GM12878 (cell line): ENCODE measurements around the gene DNAAF8. TPM values are rescaled to one million over a fixed set of nuclear protein-coding genes. Genes with fewer than 3 reads are reported as not detected.

ENCODE experiments used
- ATAC-seq: fragments of 200-7000 bp; cut with Tn5 transposase; 3 replicates; pipeline ENCODE4 v1.9.1; 2020; ENCODE audit warnings: mild to moderate bottlenecking, moderate library complexity
- BruUV-seq: library from RNA; stranded (reverse); fragments of 400-500 nt; replicated peaks from 2 replicates; lab custom pipeline; 2021; lab: Mats Ljungman, UMichigan
- CTCF ChIA-PET: fragments of 300-600 bp; sonication (Branson Sonifier 250); formaldehyde crosslinking; extraction: SDS; loops from one replicate; lab custom pipeline; 2021; ENCODE audit warnings: inconsistent platforms; lab: Yijun Ruan, JAX
- POLR2A ChIA-PET: fragments of 350-600 bp; formaldehyde crosslinking; extraction: SDS; loops from one replicate; lab custom pipeline; 2021; ENCODE audit warnings: inconsistent platforms; lab: Charles Lee
- RAD21 ChIA-PET: fragments of 300-600 bp; sonication (Branson Sonifier 250); formaldehyde crosslinking; loops from one replicate; lab custom pipeline; 2023; ENCODE audit warnings: antibody characterized with exemption; ENCODE audit not compliant: unreplicated experiment; lab: Charles Lee
- SMC1A ChIA-PET: fragments of 300-600 bp; sonication (Branson Sonifier 250); formaldehyde crosslinking; loops from one replicate; lab custom pipeline; 2023; ENCODE audit not compliant: unreplicated experiment, uncharacterized antibody; lab: Charles Lee
- DNase-seq: peaks from one replicate; pipeline ENCODE4 v3.0.0-alpha.2; 2011; ENCODE audit warnings: low read depth, low spot score
- FAIRE-seq: peaks from 3 replicates; lab custom pipeline; 2011; peaks lifted over from hg19 to GRCh38; lab: Jason Lieb, UNC
- H2AFZ ChIP-seq: 2 replicates; pipeline ENCODE4 v1.6.0; 2011; ENCODE audit warnings: low read depth, low read length, control low read depth; ENCODE audit not compliant: control insufficient read depth
- H3K27ac ChIP-seq: 2 replicates; pipeline ENCODE4 v1.5.1; 2011; ENCODE audit warnings: control low read depth; ENCODE audit not compliant: control insufficient read depth, insufficient read depth
- H3K27me3 ChIP-seq, 2 experiments: replicated peaks in 1 of 2; 2 replicates each; pipeline versions ENCODE4 v1.6.0 to v1.6.1; 2011; ENCODE audit warnings: low read length in 1 of 2; ENCODE audit not compliant: control insufficient read depth in 2 of 2, insufficient read depth in 2 of 2
- H3K36me3 ChIP-seq, 2 experiments: 2 replicates each; pipeline ENCODE4 v1.5.1; 2011; ENCODE audit warnings: low read length in 1 of 2; ENCODE audit not compliant: control insufficient read depth in 2 of 2, insufficient read depth in 2 of 2
- H3K4me1 ChIP-seq: 2 replicates; pipeline ENCODE4 v1.6.1; 2011; ENCODE audit warnings: mild to moderate bottlenecking, low read length, moderate library complexity, mixed read lengths; ENCODE audit not compliant: control insufficient read depth, insufficient read depth
- H3K4me2 ChIP-seq: 2 replicates; pipeline ENCODE4 v1.6.0; 2011; ENCODE audit warnings: control low read depth; ENCODE audit not compliant: control insufficient read depth, insufficient read depth
- H3K4me3 ChIP-seq: fragments of 200-600 bp; sonication (generic); 2 replicates; pipeline ENCODE4 v1.5.1; 2016
- H3K79me2 ChIP-seq: 2 replicates; pipeline ENCODE4 v1.6.0; 2011; ENCODE audit warnings: low read length; ENCODE audit not compliant: control insufficient read depth, insufficient read depth
- H3K9ac ChIP-seq: 2 replicates; pipeline ENCODE4 v1.8.0; 2011; ENCODE audit warnings: low read length, control low read depth, mixed read lengths; ENCODE audit not compliant: control insufficient read depth, insufficient read depth
- H3K9me3 ChIP-seq: replicated peaks from 3 replicates; pipeline ENCODE4 v1.5.1; 2011; ENCODE audit warnings: mild to moderate bottlenecking, low read length; ENCODE audit not compliant: control insufficient read depth, insufficient read depth
- H4K20me1 ChIP-seq: 2 replicates; pipeline ENCODE4 v1.6.0; 2011; ENCODE audit not compliant: control insufficient read depth, insufficient read depth
- BHLHE40 ChIP-seq, 2 experiments: fragments of 450-650 bp in 1 of 2; IDR thresholded peaks; 2 replicates each; pipeline ENCODE4 v1.6.1; 2011 to 2017; ENCODE audit warnings: low read depth in 2 of 2, borderline replicate concordance in 1 of 2, improper control_type of control experiment in 1 of 2, low read length in 1 of 2, mild to moderate bottlenecking in 1 of 2
- CHD2 ChIP-seq: IDR thresholded peaks from 2 replicates; pipeline ENCODE4 v1.6.1; 2011; ENCODE audit warnings: low read depth, low read length, improper control_type of control experiment, borderline replicate concordance
- EED ChIP-seq: sonication (generic); IDR thresholded peaks from 2 replicates; pipeline ENCODE4 v1.6.1; 2016; ENCODE audit warnings: antibody characterized with exemption, low read depth
- ETV6 ChIP-seq, 2 experiments: fragments of 450-650 bp in 1 of 2; IDR thresholded peaks in 1 of 2; conservative IDR thresholded peaks in 1 of 2; 2 replicates each; pipeline ENCODE4 v1.6.1; 2014; ENCODE audit warnings: antibody characterized with exemption in 1 of 2, borderline replicate concordance in 1 of 2, low read depth in 1 of 2, mild to moderate bottlenecking in 1 of 2, moderate library complexity in 1 of 2
- FOS ChIP-seq: IDR thresholded peaks from 3 replicates; pipeline ENCODE4 v1.6.1; 2011; ENCODE audit warnings: borderline replicate concordance; ENCODE audit not compliant: insufficient read length; ENCODE audit errors: extremely low read depth
- FOXM1 ChIP-seq: IDR thresholded peaks from 2 replicates; pipeline ENCODE4 v1.6.1; 2012; ENCODE audit warnings: low read depth, mild to moderate bottlenecking, inconsistent platforms, low read length, moderate library complexity
- HCFC1 ChIP-seq: fragments of 150-350 bp; IDR thresholded peaks from 2 replicates; pipeline ENCODE4 v1.6.1; 2014; ENCODE audit warnings: low read length
- IKZF1 ChIP-seq: fragments of 450-650 bp; conservative IDR thresholded peaks from 2 replicates; pipeline ENCODE4 v1.6.1; 2017; ENCODE audit warnings: antibody characterized with exemption, mild to moderate bottlenecking
- KAT2A ChIP-seq: conservative IDR thresholded peaks from 2 replicates; pipeline ENCODE4 v1.6.1; 2011; ENCODE audit warnings: low read depth, low read length; ENCODE audit not compliant: control insufficient read depth
- LARP7 ChIP-seq: fragments of 450-650 bp; IDR thresholded peaks from 2 replicates; pipeline ENCODE4 v1.6.1; 2017; ENCODE audit warnings: mild to moderate bottlenecking
- POLR2A ChIP-seq: IDR thresholded peaks from 2 replicates; pipeline ENCODE4 v1.6.1; 2011; ENCODE audit warnings: low read depth, mild to moderate bottlenecking, low read length
- POLR2AphosphoS5 ChIP-seq: IDR thresholded peaks from 2 replicates; pipeline ENCODE4 v1.6.1; 2011; ENCODE audit warnings: mild to moderate bottlenecking, low read length, inconsistent platforms
- RBBP5 ChIP-seq: fragments of 200-600 bp; sonication (generic); conservative IDR thresholded peaks from 2 replicates; pipeline ENCODE4 v1.6.1; 2016
- RUNX3 ChIP-seq: IDR thresholded peaks from 2 replicates; pipeline ENCODE4 v1.6.1; 2012; ENCODE audit warnings: low read length, inconsistent platforms
- SP1 ChIP-seq: IDR thresholded peaks from one replicate; pipeline ENCODE4 v1.6.1; 2011; ENCODE audit warnings: low read depth, low read length
- SRF ChIP-seq, 2 experiments: IDR thresholded peaks; 2 replicates each; pipeline ENCODE4 v1.6.1; 2011; ENCODE audit warnings: low read depth in 2 of 2, low read length in 2 of 2, mild to moderate bottlenecking in 1 of 2, moderate library complexity in 1 of 2
- SUZ12 ChIP-seq: fragments of 200-600 bp; sonication (generic); IDR thresholded peaks from one replicate; pipeline ENCODE4 v1.6.1; 2018; ENCODE audit warnings: antibody characterized with exemption, mild to moderate bottlenecking; ENCODE audit not compliant: unreplicated experiment
- YY1 ChIP-seq: IDR thresholded peaks from 2 replicates; pipeline ENCODE4 v1.6.1; 2011; ENCODE audit warnings: low read depth, mild to moderate bottlenecking, low read length
- WGBS: methylation state at CpG from one replicate; pipeline ENCODE4 v1.1.6; 2016; ENCODE audit warnings: low lambda C conversion rate; ENCODE audit not compliant: insufficient replicate concordance, insufficient coverage; ENCODE audit errors: missing lambda C conversion rate; 5-methylcytosine and 5-hydroxymethylcytosine counted together
- in situ Hi-C: fragments of 300-500 bp; cut with MboI; formaldehyde crosslinking; loops from 9 replicates; pipeline ENCODE4 v1.14.3; 2018; ENCODE audit warnings: mixed read lengths
- intact Hi-C: fragments of 100-400 bp; cut with micrococcal nuclease; formaldehyde crosslinking; loops from one replicate; pipeline ENCODE4 v1.14.2; 2022; ENCODE audit not compliant: unreplicated experiment
- polyA plus RNA-seq, 11 experiments: library from polyadenylated mRNA; depleted of rRNA in 4 of 11; unstranded in 6 of 11; stranded (reverse) in 5 of 11; fragments of >200 nt; fragmentation: Nextera tagmentation in 4 of 11; fragmentation: Illumina TruSeq in 1 of 11; extraction: Ambion mirVana in 4 of 11; extraction: Trizol in 1 of 11; gene quantifications; 1 replicate in 1 of 11; 2 replicates in 10 of 11; pipeline versions ENCODE4 v1.2.1 to v1.2.3, GENCODE V29; 2011 to 2016; ENCODE audit warnings: inconsistent platforms in 2 of 11, missing spikeins in 2 of 11, low read depth in 1 of 11
- total RNA-seq, 4 experiments: library from RNA; depleted of rRNA in 3 of 4; stranded (reverse); fragments of >200 nt in 3 of 4; fragmentation: Illumina TruSeq in 1 of 4; extraction: Trizol in 1 of 4; gene quantifications; 2 replicates each; pipeline versions ENCODE4 v1.2.1 to v1.2.3, GENCODE V29; 2013 to 2021
- TF ChIP-seq, protein P1 (sequence below): IDR thresholded peaks from 2 replicates; pipeline ENCODE4 v1.6.1; 2012; ENCODE audit warnings: low read depth, low read length, improper control_type of control experiment
- TF ChIP-seq, protein P2 (sequence below): fragments of 450-650 bp; IDR thresholded peaks from 2 replicates; pipeline ENCODE4 v1.6.1; 2017; ENCODE audit warnings: mild to moderate bottlenecking, moderate library complexity

The DNAAF8 gene
- total and polyA plus RNA-seq, 10 of the 15 experiments (the other 5 are each of a cell fraction or from before 2014, with no cell fraction given), result 0.01 to 0.78 (median 0.22) TPM; not detected in 2

DNA sequence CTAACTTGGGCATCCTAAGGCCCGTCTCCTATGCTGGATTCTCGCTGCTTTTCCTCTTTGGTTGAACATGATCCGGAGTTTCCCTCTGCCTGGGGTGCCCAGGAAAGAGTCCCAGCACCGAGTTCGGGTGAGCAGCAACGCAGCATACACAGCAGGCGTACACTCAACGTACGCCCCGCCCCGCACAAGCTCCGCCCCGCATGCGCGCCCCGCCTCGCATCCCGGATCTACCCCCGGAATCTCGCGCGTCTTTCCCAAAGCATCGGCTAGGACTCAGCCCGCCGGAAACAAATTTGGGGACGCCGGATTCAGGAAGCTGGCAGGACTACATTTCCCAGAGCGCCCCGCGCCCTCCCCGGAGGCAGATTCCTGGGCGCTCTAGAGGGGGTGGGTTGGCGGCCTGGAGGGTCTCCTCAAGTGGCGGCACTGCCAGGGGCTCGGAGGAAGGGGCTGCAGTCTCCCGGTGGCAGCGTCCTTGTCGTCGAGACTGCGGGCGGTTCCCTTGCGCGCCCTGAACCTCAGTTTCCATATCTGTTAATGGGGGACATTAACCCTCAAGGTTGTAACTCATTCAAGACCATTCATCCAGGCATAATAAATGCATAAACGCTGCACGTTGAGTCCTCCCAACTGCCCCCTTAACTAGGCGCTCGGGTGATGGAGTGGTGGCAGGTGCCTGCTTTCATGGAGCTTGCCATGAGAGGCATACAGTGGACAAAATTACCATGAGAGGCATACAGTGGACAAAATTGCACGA, 34.4 kb downstream of the DNAAF8 start:
- Histone ChIP-seq H3K4me2 (peak overlapping the region; percentile 69), H3K27ac (peak overlapping the region; percentile 9), H4K20me1 (no peaks in the 10 kb centered on the region), H3K36me3 (peaks cover 0 to 4% of the 10 kb centered on the region in 2 experiments; a peak in 2 of 4 replicates), H2AFZ (peak overlapping the region; percentile 80), H3K4me3 (peak overlapping the region; percentile 91), H3K9ac (peak overlapping the region; percentile 64), H3K79me2 (peaks cover 18% of the 10 kb centered on the region), H3K27me3 (no peaks in the 10 kb centered on the region), H3K9me3 (no peaks in the 10 kb centered on the region), H3K4me1 (peaks cover 8% of the 10 kb centered on the region; the same call in 1 of the 2 replicates)
- in situ Hi-C loops (no loop called here), intact Hi-C loops (loop anchor here (2.0 kb wide), 3 partner anchors 34 to 78 kb away; partner anchors contain the start of genes ANKS3, DNAAF8, GLYR1 and ROGDI)
- ATAC-seq (peak; percentile 84), DNase-seq (peak; percentile 76), FAIRE-seq (peak; percentile 81)
- 16% methylated on average over 46 of the region's 48 CpGs for WGBS
- POLR2A ChIA-PET, result interaction anchor here (0.6 to 2.8 kb wide), 8 partner anchors 9 to 693 kb away, joined by 3 to 15 read pairs (median 4); partner anchors contain the start of genes ANKS3 and DNAAF8
- CTCF ChIA-PET, result interaction anchor here (0.9 to 1.4 kb wide), 4 partner anchors 32 to 515 kb away, joined by 3 to 7 read pairs (median 3); partner anchors contain the start of genes DNAAF8 and ROGDI
- SMC1A ChIA-PET, result interaction anchor here (0.6 to 3.4 kb wide), 5 partner anchors 32 to 83 kb away, joined by 3 to 15 read pairs (median 3); partner anchors contain the start of genes ANKS3, DNAAF8 and ROGDI
- RAD21 ChIA-PET, result interaction anchor here (0.6 to 2.0 kb wide), 4 partner anchors 17 to 34 kb away, joined by 3 to 18 read pairs (median 4); partner anchors contain the start of genes ANKS3 and DNAAF8
- BruUV-seq, result no TSS peak
- TF ChIP-seq POLR2AphosphoS5, result peak; percentile 77
- no peak for TF ChIP-seq RBBP5
- TF ChIP-seq FOXM1, result no peak
- TF ChIP-seq KAT2A, result no peak
- peak; percentile 97 for TF ChIP-seq CHD2
- TF ChIP-seq SRF (IDR thresholded peaks at IDR 0.05; ENCODE audit: low read depth in 2 of 2, low read length in 2 of 2), result peak; percentile 2 to 69; a peak in 1 of 4 replicates
- TF ChIP-seq, protein P1, sequence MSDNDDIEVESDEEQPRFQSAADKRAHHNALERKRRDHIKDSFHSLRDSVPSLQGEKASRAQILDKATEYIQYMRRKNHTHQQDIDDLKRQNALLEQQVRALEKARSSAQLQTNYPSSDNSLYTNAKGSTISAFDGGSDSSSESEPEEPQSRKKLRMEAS, result peak; percentile 49; the same call in 1 of the 2 replicates
- TF ChIP-seq, protein P2, sequence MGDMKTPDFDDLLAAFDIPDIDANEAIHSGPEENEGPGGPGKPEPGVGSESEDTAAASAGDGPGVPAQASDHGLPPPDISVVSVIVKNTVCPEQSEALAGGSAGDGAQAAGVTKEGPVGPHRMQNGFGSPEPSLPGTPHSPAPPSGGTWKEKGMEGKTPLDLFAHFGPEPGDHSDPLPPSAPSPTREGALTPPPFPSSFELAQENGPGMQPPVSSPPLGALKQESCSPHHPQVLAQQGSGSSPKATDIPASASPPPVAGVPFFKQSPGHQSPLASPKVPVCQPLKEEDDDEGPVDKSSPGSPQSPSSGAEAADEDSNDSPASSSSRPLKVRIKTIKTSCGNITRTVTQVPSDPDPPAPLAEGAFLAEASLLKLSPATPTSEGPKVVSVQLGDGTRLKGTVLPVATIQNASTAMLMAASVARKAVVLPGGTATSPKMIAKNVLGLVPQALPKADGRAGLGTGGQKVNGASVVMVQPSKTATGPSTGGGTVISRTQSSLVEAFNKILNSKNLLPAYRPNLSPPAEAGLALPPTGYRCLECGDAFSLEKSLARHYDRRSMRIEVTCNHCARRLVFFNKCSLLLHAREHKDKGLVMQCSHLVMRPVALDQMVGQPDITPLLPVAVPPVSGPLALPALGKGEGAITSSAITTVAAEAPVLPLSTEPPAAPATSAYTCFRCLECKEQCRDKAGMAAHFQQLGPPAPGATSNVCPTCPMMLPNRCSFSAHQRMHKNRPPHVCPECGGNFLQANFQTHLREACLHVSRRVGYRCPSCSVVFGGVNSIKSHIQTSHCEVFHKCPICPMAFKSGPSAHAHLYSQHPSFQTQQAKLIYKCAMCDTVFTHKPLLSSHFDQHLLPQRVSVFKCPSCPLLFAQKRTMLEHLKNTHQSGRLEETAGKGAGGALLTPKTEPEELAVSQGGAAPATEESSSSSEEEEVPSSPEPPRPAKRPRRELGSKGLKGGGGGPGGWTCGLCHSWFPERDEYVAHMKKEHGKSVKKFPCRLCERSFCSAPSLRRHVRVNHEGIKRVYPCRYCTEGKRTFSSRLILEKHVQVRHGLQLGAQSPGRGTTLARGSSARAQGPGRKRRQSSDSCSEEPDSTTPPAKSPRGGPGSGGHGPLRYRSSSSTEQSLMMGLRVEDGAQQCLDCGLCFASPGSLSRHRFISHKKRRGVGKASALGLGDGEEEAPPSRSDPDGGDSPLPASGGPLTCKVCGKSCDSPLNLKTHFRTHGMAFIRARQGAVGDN, result 0 out of 2 replicates have a peak, but pooled peaks have one; percentile 39
- peak; percentile 80 for TF ChIP-seq HCFC1
- TF ChIP-seq SP1, result no peak
- TF ChIP-seq BHLHE40 (IDR thresholded peaks at IDR 0.05; ENCODE audit: borderline replicate concordance in 1 of 2, low read depth in 2 of 2, low read length in 1 of 2), result peak in 1 of 2 experiments; percentile 5; a peak in 2 of 4 replicates
- peak; percentile 23; the same call in 1 of the 2 replicates for TF ChIP-seq LARP7
- peak; percentile 85 for TF ChIP-seq POLR2A
- peak; percentile 23; the same call in 1 of the 2 replicates for TF ChIP-seq YY1
- TF ChIP-seq FOS, result no peak
- TF ChIP-seq SUZ12, result no peak
- peak; percentile 93 for TF ChIP-seq EED
- peak; percentile 97 for TF ChIP-seq IKZF1
- no peak for TF ChIP-seq ETV6 (conservative IDR thresholded peaks at IDR 0.05 in 1 of 2, IDR thresholded peaks at IDR 0.05 in 1 of 2; ENCODE audit: borderline replicate concordance in 1 of 2, low read depth in 1 of 2)
- peak; percentile 18; the same call in 1 of the 2 replicates for TF ChIP-seq RUNX3
